ENCODE measurements around the gene CORIN.

- no peak for TF ChIP-seq CTCF (conservative IDR thresholded peaks at IDR 0.05; ENCODE audit: low read depth, low read length)
- TF ChIP-seq NFE2L2 (IDR thresholded peaks at IDR 0.05; ENCODE audit: low read depth, low read length) = no peak
- no peak for TF ChIP-seq POLR2A (IDR thresholded peaks at IDR 0.05; ENCODE audit: low read depth, low read length)
Measured at GRCh38 chr4:47642191-47642830, 195.6 kb downstream of the CORIN start.
